Measurements from ENCODE around the gene GBP3.
A peak's percentile ranks its signal among the peaks of the same experiment; 100 is the strongest.
"Not testable (repeated sequence)": the region's sequence is repeated elsewhere in the genome, so short reads cannot be mapped to it uniquely, and the experiment has no call there.

The GBP3 gene

GRCh38 chr1:88984569-88984968 lies 38.1 kb downstream of the GBP3 start:
- H3K23ac ChIP-seq (ENCODE audit: low read depth, low read length, poor library complexity), result no peak overlapping the region
- H4K91ac ChIP-seq (ENCODE audit: low read depth, low read length, poor library complexity), result no peak overlapping the region
- peaks cover 4% of the 10 kb centered on the region for H3K79me1 ChIP-seq (ENCODE audit: low read depth, low read length)
- H2BK120ac ChIP-seq (ENCODE audit: low read depth, low read length), result no peak overlapping the region
- no peak overlapping the region for H3K4me2 ChIP-seq (ENCODE audit: insufficient read depth, low read length, poor library complexity, severe bottlenecking)
- no peaks in the 10 kb centered on the region for H3K27me3 ChIP-seq (ENCODE audit: control insufficient read depth in 3 of 3, insufficient read depth in 3 of 3, low read depth in 1 of 3, low read length in 3 of 3)
- no peak overlapping the region for H2BK15ac ChIP-seq (ENCODE audit: low read length)
- H3K4ac ChIP-seq (ENCODE audit: low read length), result no peak overlapping the region
- WGBS, 2 donors (ENCODE audit: extremely low coverage in 2 of 2, insufficient read length in 2 of 2, insufficient replicate concordance in 1 of 2), result no CpG with 5 or more reads among the region's 1 CpG
- no peak overlapping the region for H3K4me3 ChIP-seq (ENCODE audit: low read length in 2 of 2)
- H2BK12ac ChIP-seq (ENCODE audit: low read length), result no peak overlapping the region
- H3K18ac ChIP-seq (ENCODE audit: low read length), result no peak overlapping the region
- no peak for DNase-seq (ENCODE audit: low spot score)
- H4K8ac ChIP-seq (ENCODE audit: low read depth, low read length), result no peak overlapping the region
- no peak overlapping the region for H3K14ac ChIP-seq (ENCODE audit: low read length)
- no peak overlapping the region for H3K9ac ChIP-seq (ENCODE audit: low read depth, low read length, poor library complexity)
- no peak overlapping the region for H2BK5ac ChIP-seq (ENCODE audit: low read length)
- no peaks in the 10 kb centered on the region for H3K4me1 ChIP-seq (ENCODE audit: control insufficient read depth in 2 of 2, insufficient read depth in 1 of 2, low read depth in 1 of 2, low read length in 2 of 2)
- H2AFZ ChIP-seq (ENCODE audit: low read length), result no peak overlapping the region
- no peak overlapping the region for H3K27ac ChIP-seq (replicated peaks; ENCODE audit: low read length)
- peaks cover 8 to 99% of the 10 kb centered on the region in 2 donors for H3K36me3 ChIP-seq (replicated peaks in 1 of 2; ENCODE audit: control insufficient read depth in 2 of 2, insufficient read depth in 2 of 2, low read length in 2 of 2)
- peaks cover 0 to 36% of the 10 kb centered on the region in 2 donors for H3K9me3 ChIP-seq (replicated peaks in 1 of 2; ENCODE audit: control insufficient read depth in 2 of 2, insufficient read depth in 1 of 2, low read depth in 1 of 2, low read length in 2 of 2)
- H2AK5ac ChIP-seq (ENCODE audit: low read depth, low read length), result no peak overlapping the region

GRCh38 chr1:88983791-88984559 lies 38.7 kb downstream of the GBP3 start:
- Histone ChIP-seq H4K91ac (ENCODE audit: low read depth, low read length, poor library complexity) (no peak overlapping the region), H3K79me1 (ENCODE audit: low read depth, low read length) (peaks cover 3% of the 10 kb centered on the region), H2BK120ac (ENCODE audit: low read depth, low read length) (no peak overlapping the region), H3K27ac (replicated peaks; ENCODE audit: low read length) (no peak overlapping the region), H2AK5ac (ENCODE audit: low read depth, low read length) (no peak overlapping the region), H3K4me3 (ENCODE audit: low read length in 2 of 2) (no peak overlapping the region), H3K14ac (ENCODE audit: low read length) (no peak overlapping the region), H2AFZ (ENCODE audit: low read length) (no peak overlapping the region), H3K4me1 (ENCODE audit: control insufficient read depth in 2 of 2, insufficient read depth in 1 of 2, low read depth in 1 of 2, low read length in 2 of 2) (no peaks in the 10 kb centered on the region), H3K4me2 (ENCODE audit: insufficient read depth, low read length, poor library complexity, severe bottlenecking) (no peak overlapping the region), H3K9ac (ENCODE audit: low read depth, low read length, poor library complexity) (no peak overlapping the region), H2BK15ac (ENCODE audit: low read length) (no peak overlapping the region), H3K9me3 (replicated peaks in 1 of 2; ENCODE audit: control insufficient read depth in 2 of 2, insufficient read depth in 1 of 2, low read depth in 1 of 2, low read length in 2 of 2) (peaks cover 0 to 30% of the 10 kb centered on the region in 2 donors), H3K27me3 (ENCODE audit: control insufficient read depth in 3 of 3, insufficient read depth in 3 of 3, low read depth in 1 of 3, low read length in 3 of 3) (no peaks in the 10 kb centered on the region), H2BK12ac (ENCODE audit: low read length) (no peak overlapping the region), H4K8ac (ENCODE audit: low read depth, low read length) (no peak overlapping the region), H3K4ac (ENCODE audit: low read length) (no peak overlapping the region), H3K23ac (ENCODE audit: low read depth, low read length, poor library complexity) (no peak overlapping the region), H3K36me3 (replicated peaks in 1 of 2; ENCODE audit: control insufficient read depth in 2 of 2, insufficient read depth in 2 of 2, low read length in 2 of 2) (peaks cover 8 to 98% of the 10 kb centered on the region in 2 donors), H2BK5ac (ENCODE audit: low read length) (no peak overlapping the region), H3K18ac (ENCODE audit: low read length) (no peak overlapping the region)
- DNase-seq (ENCODE audit: low spot score), result peak; percentile 15
- no CpG with 5 or more reads among the region's 17 CpGs for WGBS, 2 donors (ENCODE audit: extremely low coverage in 2 of 2, insufficient read length in 2 of 2, insufficient replicate concordance in 1 of 2)

- Histone ChIP-seq H3K27ac (replicated peaks; ENCODE audit: low read length) (no peak overlapping the region), H3K79me1 (ENCODE audit: low read depth, low read length) (peaks cover 3% of the 10 kb centered on the region), H2BK120ac (ENCODE audit: low read depth, low read length) (no peak overlapping the region), H3K4me3 (ENCODE audit: low read length in 2 of 2) (no peak overlapping the region), H3K23ac (ENCODE audit: low read depth, low read length, poor library complexity) (no peak overlapping the region), H3K36me3 (replicated peaks in 1 of 2; ENCODE audit: control insufficient read depth in 2 of 2, insufficient read depth in 2 of 2, low read length in 2 of 2) (peaks cover 7 to 93% of the 10 kb centered on the region in 2 donors), H3K4me2 (ENCODE audit: insufficient read depth, low read length, poor library complexity, severe bottlenecking) (no peak overlapping the region), H2BK5ac (ENCODE audit: low read length) (no peak overlapping the region), H3K14ac (ENCODE audit: low read length) (no peak overlapping the region), H3K18ac (ENCODE audit: low read length) (no peak overlapping the region), H2AFZ (ENCODE audit: low read length) (no peak overlapping the region), H2BK12ac (ENCODE audit: low read length) (no peak overlapping the region), H4K8ac (ENCODE audit: low read depth, low read length) (no peak overlapping the region), H3K9ac (ENCODE audit: low read depth, low read length, poor library complexity) (no peak overlapping the region), H4K91ac (ENCODE audit: low read depth, low read length, poor library complexity) (no peak overlapping the region), H3K4ac (ENCODE audit: low read length) (no peak overlapping the region), H2BK15ac (ENCODE audit: low read length) (no peak overlapping the region), H3K27me3 (ENCODE audit: control insufficient read depth in 3 of 3, insufficient read depth in 3 of 3, low read depth in 1 of 3, low read length in 3 of 3) (no peaks in the 10 kb centered on the region), H3K9me3 (replicated peaks in 1 of 2; ENCODE audit: control insufficient read depth in 2 of 2, insufficient read depth in 1 of 2, low read depth in 1 of 2, low read length in 2 of 2) (peaks cover 0 to 18% of the 10 kb centered on the region in 2 donors), H2AK5ac (ENCODE audit: low read depth, low read length) (no peak overlapping the region), H3K4me1 (ENCODE audit: control insufficient read depth in 2 of 2, insufficient read depth in 1 of 2, low read depth in 1 of 2, low read length in 2 of 2) (no peaks in the 10 kb centered on the region)
- DNase-seq (ENCODE audit: low spot score), result no peak
These were observed 40.6 kb downstream of the GBP3 start for GRCh38 chr1:88982055-88982454.

GRCh38 chr1:88981506-88981905 lies 41.2 kb downstream of the GBP3 start:
- not testable (repeated sequence) for H3K79me1 ChIP-seq (ENCODE audit: low read depth, low read length); H2BK12ac ChIP-seq (ENCODE audit: low read length); H2BK15ac ChIP-seq (ENCODE audit: low read length); H2BK120ac ChIP-seq (ENCODE audit: low read depth, low read length); H2BK5ac ChIP-seq (ENCODE audit: low read length); H3K4ac ChIP-seq (ENCODE audit: low read length); H4K91ac ChIP-seq (ENCODE audit: low read depth, low read length, poor library complexity); H3K4me2 ChIP-seq (ENCODE audit: insufficient read depth, low read length, poor library complexity, severe bottlenecking); H4K8ac ChIP-seq (ENCODE audit: low read depth, low read length); H3K23ac ChIP-seq (ENCODE audit: low read depth, low read length, poor library complexity); H3K27ac ChIP-seq (replicated peaks; ENCODE audit: low read length); H3K14ac ChIP-seq (ENCODE audit: low read length); H2AFZ ChIP-seq (ENCODE audit: low read length); H2AK5ac ChIP-seq (ENCODE audit: low read depth, low read length); H3K9ac ChIP-seq (ENCODE audit: low read depth, low read length, poor library complexity); H3K4me1 ChIP-seq (ENCODE audit: control insufficient read depth in 2 of 2, insufficient read depth in 1 of 2, low read depth in 1 of 2, low read length in 2 of 2); H3K27me3 ChIP-seq (ENCODE audit: control insufficient read depth in 3 of 3, insufficient read depth in 3 of 3, low read depth in 1 of 3, low read length in 3 of 3); DNase-seq (ENCODE audit: low spot score); H3K18ac ChIP-seq (ENCODE audit: low read length); H3K4me3 ChIP-seq (ENCODE audit: low read length in 2 of 2)
- no CpG with 5 or more reads among the region's 2 CpGs for WGBS, 2 donors (ENCODE audit: extremely low coverage in 2 of 2, insufficient read length in 2 of 2, insufficient replicate concordance in 1 of 2)
- Histone ChIP-seq H3K9me3 (replicated peaks in 1 of 2; ENCODE audit: control insufficient read depth in 2 of 2, insufficient read depth in 1 of 2, low read depth in 1 of 2, low read length in 2 of 2) (peaks cover 0 to 14% of the 10 kb centered on the region in 2 donors), H3K36me3 (replicated peaks in 1 of 2; ENCODE audit: control insufficient read depth in 2 of 2, insufficient read depth in 2 of 2, low read length in 2 of 2) (peaks cover 6 to 90% of the 10 kb centered on the region in 2 donors)

Data from neuronal stem cell (in vitro differentiated cells).